ENCODE data around the gene FAF1. TPM values are rescaled to one million over a fixed set of nuclear protein-coding genes. Genes with fewer than 3 reads are reported as not detected.
A peak's percentile ranks its signal among the peaks of the same experiment; 100 is the strongest.
"Not testable (repeated sequence)": the region's sequence is repeated elsewhere in the genome, so short reads cannot be mapped to it uniquely, and the experiment has no call there.

Gene FAF1
- total RNA-seq: 10 to 100 TPM; 60.4 to 89.0 (median 67.8) TPM

- TF ChIP-seq EP300 (IDR thresholded peaks at IDR 0.05) (no peak), POLR2AphosphoS5 (IDR thresholded peaks at IDR 0.05) (peak; percentile 97), POLR2A (IDR thresholded peaks at IDR 0.05) (peak; percentile 92 to 93), CTCF (IDR thresholded peaks at IDR 0.05) (peak in 3 of 4 experiments; percentile 50 to 65 (median 53))
- peak; percentile 98 for ATAC-seq
- Histone ChIP-seq H3K27me3 (no peaks in the 10 kb centered on the region), H3K4me3 (peak within 1 kb of the TSS; percentile 55 to 71), H3K9me3 (no peaks in the 10 kb centered on the region), H3K4me1 (peaks cover 3 to 28% (median 7%) of the 10 kb centered on the region in 3 donors), H3K27ac (peak within 1 kb of the TSS; percentile 72 to 93 (median 86)), H3K36me3 (no peaks in the 10 kb centered on the region)
- 0 to 1% methylated on average over 9 to 28 of the region's 80 CpGs for WGBS, 2 donors (ENCODE audit: low coverage in 1 of 2)
These were observed at the start of gene FAF1 for GRCh38 chr1:50959913-50960844. TSS of gene FAF1 (minus strand) at chr1:50960267. CDS start at chr1:50959811, 456 bp downstream.

GRCh38 chr1:51009381-51009780 is 49.3 kb upstream of the FAF1 start:
- H3K4me3 ChIP-seq: no peak overlapping the region
- H3K27ac ChIP-seq: no peak overlapping the region
- H3K36me3 ChIP-seq: no peaks in the 10 kb centered on the region
- H3K9me3 ChIP-seq: peaks cover 0 to 21% (median 0%) of the 10 kb centered on the region in 3 donors
- TF ChIP-seq EP300 (IDR thresholded peaks at IDR 0.05): no peak
- TF ChIP-seq POLR2AphosphoS5 (IDR thresholded peaks at IDR 0.05): no peak
- no peak for TF ChIP-seq CTCF (IDR thresholded peaks at IDR 0.05)
- TF ChIP-seq POLR2A (IDR thresholded peaks at IDR 0.05): no peak
- H3K4me1 ChIP-seq: no peaks in the 10 kb centered on the region
- WGBS, 2 donors (ENCODE audit: low coverage in 1 of 2): 60 to 72% methylated on average over 3 of the region's 3 CpGs
- no peak for ATAC-seq
- H3K27me3 ChIP-seq: no peaks in the 10 kb centered on the region

GRCh38 chr1:51005549-51005948 is 45.5 kb upstream of the FAF1 start:
- not testable (repeated sequence) for ATAC-seq, H3K27ac ChIP-seq, H3K27me3 ChIP-seq, H3K4me1 ChIP-seq, H3K36me3 ChIP-seq, H3K4me3 ChIP-seq, H3K9me3 ChIP-seq
- WGBS, 2 donors (ENCODE audit: low coverage in 1 of 2): 100% methylated on average over 1 of the region's 4 CpGs; no CpG with 5 or more reads in 1 of the 2 donors

- H3K27me3 ChIP-seq: no peaks in the 10 kb centered on the region
- WGBS, 2 donors (ENCODE audit: low coverage in 1 of 2): 94 to 96% methylated on average over 3 to 6 of the region's 6 CpGs
- H3K9me3 ChIP-seq: no peaks in the 10 kb centered on the region
- H3K36me3 ChIP-seq: no peaks in the 10 kb centered on the region
- H3K27ac ChIP-seq: no peak overlapping the region
- ATAC-seq: no peak
- no peak overlapping the region for H3K4me3 ChIP-seq
- no peaks in the 10 kb centered on the region for H3K4me1 ChIP-seq
- TF ChIP-seq POLR2A (IDR thresholded peaks at IDR 0.05) (no peak), EP300 (IDR thresholded peaks at IDR 0.05) (no peak), CTCF (IDR thresholded peaks at IDR 0.05) (no peak), POLR2AphosphoS5 (IDR thresholded peaks at IDR 0.05) (no peak)
These were observed 42.4 kb upstream of the FAF1 start for GRCh38 chr1:51002516-51002915.

- Histone ChIP-seq H3K27ac (no peak overlapping the region), H3K27me3 (no peaks in the 10 kb centered on the region), H3K4me3 (no peak overlapping the region), H3K36me3 (no peaks in the 10 kb centered on the region), H3K9me3 (no peaks in the 10 kb centered on the region), H3K4me1 (no peaks in the 10 kb centered on the region)
- no peak for ATAC-seq
- TF ChIP-seq POLR2A (IDR thresholded peaks at IDR 0.05): no peak
- TF ChIP-seq EP300 (IDR thresholded peaks at IDR 0.05): no peak
- no peak for TF ChIP-seq POLR2AphosphoS5 (IDR thresholded peaks at IDR 0.05)
- TF ChIP-seq CTCF (IDR thresholded peaks at IDR 0.05): no peak
- 49 to 68% methylated on average over 2 of the region's 2 CpGs for WGBS, 2 donors (ENCODE audit: low coverage in 1 of 2)
These were observed 40.6 kb upstream of the FAF1 start for GRCh38 chr1:51000651-51001050.
